Osteoblast (primary cell): Measurements from ENCODE around the gene RAB30. TPM values are rescaled to one million over a fixed set of nuclear protein-coding genes. Genes with fewer than 3 reads are reported as not detected.

Experiments used
- DNase-seq: peaks from one replicate; pipeline ENCODE4 v3.0.0; 2011; ENCODE audit warnings: low spot score, mixed read lengths; ENCODE audit not compliant: insufficient read length; ENCODE audit errors: missing footprints
- H2AFZ ChIP-seq: 2 replicates; pipeline ENCODE4 v1.6.0; 2011; ENCODE audit warnings: mild to moderate bottlenecking, low read length
- H3K27ac ChIP-seq: 2 replicates; pipeline ENCODE4 v1.5.1; 2011; ENCODE audit warnings: mild to moderate bottlenecking, low read depth, low read length, moderate library complexity
- H3K27me3 ChIP-seq: 2 replicates; pipeline ENCODE4 v1.6.0; 2012; ENCODE audit warnings: mild to moderate bottlenecking, control low read depth, inconsistent platforms, low read length, moderate library complexity; ENCODE audit not compliant: insufficient read depth
- H3K36me3 ChIP-seq: 2 replicates; pipeline ENCODE4 v1.5.1; 2011; ENCODE audit warnings: mild to moderate bottlenecking, low read length, control low read depth, moderate library complexity; ENCODE audit not compliant: insufficient read depth
- H3K4me1 ChIP-seq: 2 replicates; pipeline ENCODE4 v1.5.1; 2011; ENCODE audit warnings: mild to moderate bottlenecking, low read length, control low read depth, moderate library complexity; ENCODE audit not compliant: insufficient read depth
- H3K4me2 ChIP-seq: 2 replicates; pipeline ENCODE4 v1.6.0; 2011; ENCODE audit warnings: mild to moderate bottlenecking, low read length; ENCODE audit not compliant: insufficient read depth
- H3K4me3 ChIP-seq: fragments of 200-600 bp; sonication (generic); 3 replicates; pipeline ENCODE4 v1.5.1; 2012; ENCODE audit warnings: mild to moderate bottlenecking, low read length, inconsistent platforms; ENCODE audit not compliant: insufficient read depth
- H3K79me2 ChIP-seq: 2 replicates; pipeline ENCODE4 v1.6.0; 2012; ENCODE audit warnings: mild to moderate bottlenecking, low read length, control low read depth, inconsistent platforms; ENCODE audit not compliant: insufficient read depth
- H3K9me3 ChIP-seq: 2 replicates; pipeline ENCODE4 v1.5.1; 2011; ENCODE audit warnings: low read depth, low read length, control low read depth
- H4K20me1 ChIP-seq: 2 replicates; pipeline ENCODE4 v1.6.0; 2012; ENCODE audit warnings: mild to moderate bottlenecking, low read length, control low read depth; ENCODE audit not compliant: insufficient read depth
- CTCF ChIP-seq: IDR thresholded peaks from 2 replicates; pipeline ENCODE4 v1.5.1; 2011; ENCODE audit warnings: mild to moderate bottlenecking, low read depth, low read length, moderate library complexity; ENCODE audit errors: extremely low read depth
- total RNA-seq: library from RNA; depleted of rRNA; stranded (reverse); fragments of >200 nt; gene quantifications from 2 replicates; pipeline ENCODE4 v1.2.3, GENCODE V29; 2012

Gene RAB30
- total RNA-seq, 1 donor: 21.0 TPM

DNA sequence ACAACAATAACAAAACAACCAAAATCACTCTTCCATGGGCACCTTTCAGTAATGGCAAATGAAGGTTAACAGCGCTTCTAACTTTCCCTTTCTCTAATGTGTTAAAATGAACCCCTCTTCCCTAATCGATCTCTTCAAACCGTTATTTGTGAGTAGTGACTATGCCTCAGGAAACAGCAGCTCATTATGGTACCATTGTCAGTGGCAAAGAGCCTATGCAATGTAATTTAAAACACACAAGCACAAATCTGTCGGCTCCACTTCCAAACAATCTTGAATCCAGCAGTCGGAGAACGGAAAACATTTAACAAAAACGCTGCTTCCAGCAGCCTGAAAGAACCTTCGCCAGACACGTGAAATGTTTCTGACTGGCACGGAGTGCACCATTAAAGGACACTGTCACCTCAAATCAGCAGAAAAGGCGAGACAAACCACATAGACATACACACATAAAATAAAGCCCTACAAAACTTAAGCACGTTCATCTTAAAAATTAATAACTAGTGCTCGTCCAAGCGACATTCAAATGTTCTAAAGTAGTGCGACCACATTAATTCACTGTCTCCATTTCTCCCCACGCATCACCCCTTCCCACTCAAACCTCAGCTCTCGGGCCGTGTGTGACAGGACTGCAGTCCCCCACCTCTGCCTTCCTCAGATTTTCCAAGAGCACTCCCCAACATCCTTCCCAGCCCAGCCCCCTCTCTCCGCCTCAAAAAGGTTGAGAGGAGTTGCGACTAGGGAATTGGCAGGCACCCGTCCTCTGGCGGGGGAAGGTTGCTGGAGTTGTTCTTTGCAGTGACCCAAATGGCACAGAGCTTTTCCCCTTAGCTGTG, 748 bp downstream of the RAB30 start:
- no peak for TF ChIP-seq CTCF
- Histone ChIP-seq H2AFZ (peak overlapping the region; percentile 76), H3K4me1 (peaks cover 24% of the 10 kb centered on the region), H3K79me2 (peaks cover 85% of the 10 kb centered on the region), H3K4me3 (peak overlapping the region; percentile 92), H3K36me3 (peaks cover 4% of the 10 kb centered on the region), H3K9me3 (no peaks in the 10 kb centered on the region), H3K27me3 (no peaks in the 10 kb centered on the region), H3K27ac (peak overlapping the region; percentile 96), H3K4me2 (peak overlapping the region; percentile 93), H4K20me1 (peaks cover 18% of the 10 kb centered on the region)
- DNase-seq: no peak

DNA sequence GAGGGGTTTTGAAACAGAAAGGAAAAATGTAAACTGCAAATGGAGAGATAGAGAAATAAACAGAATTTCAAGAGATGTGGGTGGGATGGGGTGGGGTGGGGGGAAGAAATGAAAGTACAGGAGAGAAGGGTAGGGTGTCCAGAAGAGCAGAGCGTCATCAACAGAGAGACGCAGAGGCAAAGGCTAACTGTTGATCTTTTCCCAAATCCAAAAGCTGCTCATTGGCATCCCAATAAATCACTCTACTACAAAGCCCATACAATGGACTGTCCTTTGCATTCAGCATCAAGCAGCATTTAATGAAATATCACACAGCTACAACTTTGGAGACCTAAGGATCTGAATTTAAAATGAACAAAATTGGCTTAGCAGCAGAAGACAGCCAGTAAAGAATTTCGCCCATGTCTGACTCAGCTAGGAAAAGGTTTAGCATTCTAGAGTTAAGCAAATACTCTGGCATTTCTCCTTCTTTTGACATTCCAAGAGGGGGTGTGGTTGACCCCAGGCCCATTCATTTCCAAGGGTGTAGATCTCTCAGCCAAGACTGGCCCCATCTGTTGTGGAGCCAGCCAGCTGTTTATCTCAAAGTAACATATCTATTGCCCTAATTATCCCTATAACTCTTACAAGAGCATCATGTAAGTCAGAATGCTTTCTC, 1.5 kb downstream of the RAB30 start:
- no peak for TF ChIP-seq CTCF
- Histone ChIP-seq H3K4me1 (peaks cover 24% of the 10 kb centered on the region), H3K27ac (peak overlapping the region; percentile 96), H4K20me1 (peaks cover 18% of the 10 kb centered on the region), H3K9me3 (no peaks in the 10 kb centered on the region), H3K79me2 (peaks cover 91% of the 10 kb centered on the region), H3K4me3 (peak overlapping the region; percentile 92), H3K4me2 (peak overlapping the region; percentile 93), H3K27me3 (no peaks in the 10 kb centered on the region), H3K36me3 (peaks cover 4% of the 10 kb centered on the region), H2AFZ (peak overlapping the region; percentile 76)
- DNase-seq: peak; percentile 72

- peak overlapping the region; percentile 15 for H3K27ac ChIP-seq
- no peak for TF ChIP-seq CTCF
- peak overlapping the region; percentile 93 for H3K4me2 ChIP-seq
- H4K20me1 ChIP-seq: peaks cover 18% of the 10 kb centered on the region
- peak; percentile 34 for DNase-seq
- H3K27me3 ChIP-seq: no peaks in the 10 kb centered on the region
- peaks cover 92% of the 10 kb centered on the region for H3K79me2 ChIP-seq
- peaks cover 24% of the 10 kb centered on the region for H3K4me1 ChIP-seq
- no peak overlapping the region for H2AFZ ChIP-seq
- H3K36me3 ChIP-seq: peaks cover 4% of the 10 kb centered on the region
- peak overlapping the region; percentile 92 for H3K4me3 ChIP-seq
- H3K9me3 ChIP-seq: no peaks in the 10 kb centered on the region
Observed at GRCh38 chr11:83069441-83070043, 2.2 kb downstream of the RAB30 start.

GRCh38 chr11:83068568-83068967, 3.1 kb downstream of the RAB30 start:
- Histone ChIP-seq H4K20me1 (peaks cover 18% of the 10 kb centered on the region), H3K4me3 (no peak overlapping the region), H3K27ac (no peak overlapping the region), H3K4me2 (no peak overlapping the region), H3K36me3 (no peaks in the 10 kb centered on the region), H3K9me3 (no peaks in the 10 kb centered on the region), H3K79me2 (peaks cover 96% of the 10 kb centered on the region), H2AFZ (no peak overlapping the region), H3K4me1 (peaks cover 30% of the 10 kb centered on the region), H3K27me3 (no peaks in the 10 kb centered on the region)
- DNase-seq: peak; percentile 11
- no peak for TF ChIP-seq CTCF
